K562 (cell line): ENCODE results near the gene PDE6G. TPM values are rescaled to one million over a fixed set of nuclear protein-coding genes. Genes with fewer than 3 reads are reported as not detected.

Experiments used
- ASH1L ChIP-seq: fragments of 450-650 bp; IDR thresholded peaks from 2 replicates; pipeline ENCODE4 v1.6.1; 2018; ENCODE audit warnings: borderline replicate concordance, mild to moderate bottlenecking, low read depth; ENCODE audit not compliant: partially characterized antibody
- CHCHD3 ChIP-seq: fragments of 250-450 bp; sonication (Bioruptor Pico); IDR thresholded peaks from 2 replicates; pipeline ENCODE4 v2.1.2; 2022; ENCODE audit warnings: mild to moderate bottlenecking
- FOXP1 ChIP-seq: sonication (generic); formaldehyde crosslinking; IDR thresholded peaks from 2 replicates; pipeline ENCODE4 v1.8.0; 2022; ENCODE audit warnings: mild to moderate bottlenecking, missing genetic modification reagents
- HMG20A ChIP-seq: fragments of 450-650 bp; formaldehyde crosslinking; conservative IDR thresholded peaks from 2 replicates; pipeline ENCODE4 v1.4.0; 2020; ENCODE audit warnings: mild to moderate bottlenecking, mixed read lengths
- HMG20B ChIP-seq: fragments of 250-450 bp; sonication (Bioruptor Pico); IDR thresholded peaks from 2 replicates; pipeline ENCODE4 v1.5.0; 2021; ENCODE audit warnings: mild to moderate bottlenecking
- KAT8 ChIP-seq: fragments of 450-650 bp; IDR thresholded peaks from 2 replicates; pipeline ENCODE4 v1.6.1; 2016; ENCODE audit warnings: low read depth, mild to moderate bottlenecking
- PRMT5 ChIP-seq: sonication (generic); formaldehyde crosslinking; IDR thresholded peaks from 2 replicates; pipeline ENCODE4 v1.5.0; 2020; ENCODE audit warnings: missing genetic modification reagents
- RUNX1 ChIP-seq: sonication (generic); IDR thresholded peaks from 2 replicates; pipeline ENCODE4 v1.6.1; 2016; ENCODE audit warnings: antibody characterized with exemption, low read depth
- SAFB2 ChIP-seq: fragments of 200-400 bp; formaldehyde crosslinking; IDR thresholded peaks from 2 replicates; pipeline ENCODE4 v1.6.1; 2018; ENCODE audit warnings: borderline replicate concordance, low read length, low read depth, moderate library complexity; ENCODE audit not compliant: severe bottlenecking
- SP1 ChIP-seq: sonication (generic); formaldehyde crosslinking; IDR thresholded peaks from 2 replicates; pipeline ENCODE4 v1.8.1; 2022; ENCODE audit warnings: mild to moderate bottlenecking, missing genetic modification reagents
- ZBTB1 ChIP-seq: sonication (generic); formaldehyde crosslinking; IDR thresholded peaks from 2 replicates; pipeline ENCODE4 v1.8.1; 2023; ENCODE audit warnings: missing genetic modification reagents, low read depth, mild to moderate bottlenecking, borderline replicate concordance
- ZC3H4 ChIP-seq: sonication (generic); formaldehyde crosslinking; IDR thresholded peaks from 2 replicates; pipeline ENCODE4 v1.9.0; 2021; ENCODE audit warnings: missing genetic modification reagents, borderline replicate concordance
- ZFX ChIP-seq: sonication (generic); formaldehyde crosslinking; IDR thresholded peaks from 2 replicates; pipeline ENCODE4 v1.8.0; 2022; ENCODE audit warnings: mild to moderate bottlenecking, missing genetic modification reagents, moderate library complexity
- polyA plus RNA-seq, 8 experiments: library from polyadenylated mRNA; depleted of rRNA in 4 of 8; stranded (reverse) in 5 of 8; unstranded in 3 of 8; fragments of >200 nt; fragmentation: Nextera tagmentation in 2 of 8; fragmentation: Illumina TruSeq in 1 of 8; extraction: Ambion mirVana in 2 of 8; extraction: Trizol in 1 of 8; gene quantifications; 2 replicates each; pipeline versions ENCODE4 v1.2.1 to v1.2.3, GENCODE V29; 2011 to 2014; ENCODE audit warnings: inconsistent platforms in 1 of 8, missing spikeins in 1 of 8
- total RNA-seq, 7 experiments: library from RNA; depleted of rRNA in 6 of 7; stranded (reverse); fragments of >200 nt in 6 of 7; fragmentation: Illumina TruSeq in 2 of 7; extraction: Trizol in 2 of 7; gene quantifications; 2 replicates each; pipeline versions ENCODE4 v1.2.1 to v1.2.3, GENCODE V29; 2011 to 2021; ENCODE audit warnings: low replicate concordance in 1 of 7
- TF ChIP-seq, protein P1 (sequence below): fragments of 450-650 bp; IDR thresholded peaks from 2 replicates; pipeline ENCODE4 v1.6.1; 2016; ENCODE audit warnings: antibody characterized with exemption
- TF ChIP-seq, protein P2 (sequence below), 3 experiments: IDR thresholded peaks in 2 of 3; conservative IDR thresholded peaks in 1 of 3; 2 replicates each; pipeline ENCODE4 v1.5.1; 2011 to 2012; ENCODE audit warnings: low read length in 3 of 3, mild to moderate bottlenecking in 3 of 3, control low read depth in 2 of 3, improper control_type of control experiment in 1 of 3, inconsistent platforms in 1 of 3, low read depth in 1 of 3, mixed read lengths in 1 of 3, moderate library complexity in 1 of 3; ENCODE audit not compliant: insufficient read depth in 2 of 3
- TF ChIP-seq, protein P3 (sequence below): sonication (generic); formaldehyde crosslinking; IDR thresholded peaks from 2 replicates; pipeline ENCODE4 v1.8.0; 2022; ENCODE audit warnings: missing genetic modification reagents, mild to moderate bottlenecking, moderate library complexity, borderline replicate concordance
- TF ChIP-seq, protein P4 (sequence below): fragments of 450-650 bp; IDR thresholded peaks from one replicate; pipeline ENCODE4 v1.6.1; 2018; ENCODE audit warnings: mild to moderate bottlenecking, moderate library complexity; ENCODE audit not compliant: partially characterized antibody

PDE6G gene
- total and polyA plus RNA-seq, 9 of the 15 experiments (the other 6 are each of a cell fraction or from before 2014, with no cell fraction given), result 0.14 to 0.59 TPM; not detected in 7

DNA sequence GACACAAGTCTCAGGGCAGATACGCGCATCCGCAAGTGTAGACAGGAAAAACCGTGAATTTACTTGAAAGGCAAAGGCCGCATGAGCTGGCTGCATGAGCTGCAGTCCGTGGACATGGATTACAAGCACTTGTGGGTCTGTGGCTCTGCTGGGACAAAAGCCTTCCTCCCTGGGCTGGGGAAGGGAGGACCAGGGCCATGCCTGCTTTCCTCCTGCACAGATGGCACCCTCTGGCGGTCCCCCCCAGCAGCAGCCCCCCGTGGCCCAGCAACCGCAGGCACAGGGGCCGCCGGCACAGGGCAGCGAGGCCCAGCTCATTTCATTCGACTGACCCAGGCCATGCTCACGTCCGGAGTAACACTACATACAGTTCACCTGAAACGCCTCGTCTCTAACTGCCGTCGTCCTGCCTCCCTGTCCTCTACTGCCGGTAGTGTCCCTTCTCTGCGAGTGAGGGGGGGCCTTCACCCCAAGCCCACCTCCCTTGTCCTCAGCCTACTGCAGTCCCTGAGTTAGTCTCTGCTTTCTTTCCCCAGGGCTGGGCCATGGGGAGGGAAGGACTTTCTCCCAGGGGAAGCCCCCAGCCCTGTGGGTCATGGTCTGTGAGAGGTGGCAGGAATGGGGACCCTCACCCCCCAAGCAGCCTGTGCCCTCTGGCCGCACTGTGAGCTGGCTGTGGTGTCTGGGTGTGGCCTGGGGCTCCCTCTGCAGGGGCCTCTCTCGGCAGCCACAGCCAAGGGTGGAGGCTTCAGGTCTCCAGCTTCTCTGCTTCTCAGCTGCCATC, 45.1 kb upstream of the PDE6G start (continued):
- TF ChIP-seq HMG20A, result no peak
- TF ChIP-seq, protein P1, sequence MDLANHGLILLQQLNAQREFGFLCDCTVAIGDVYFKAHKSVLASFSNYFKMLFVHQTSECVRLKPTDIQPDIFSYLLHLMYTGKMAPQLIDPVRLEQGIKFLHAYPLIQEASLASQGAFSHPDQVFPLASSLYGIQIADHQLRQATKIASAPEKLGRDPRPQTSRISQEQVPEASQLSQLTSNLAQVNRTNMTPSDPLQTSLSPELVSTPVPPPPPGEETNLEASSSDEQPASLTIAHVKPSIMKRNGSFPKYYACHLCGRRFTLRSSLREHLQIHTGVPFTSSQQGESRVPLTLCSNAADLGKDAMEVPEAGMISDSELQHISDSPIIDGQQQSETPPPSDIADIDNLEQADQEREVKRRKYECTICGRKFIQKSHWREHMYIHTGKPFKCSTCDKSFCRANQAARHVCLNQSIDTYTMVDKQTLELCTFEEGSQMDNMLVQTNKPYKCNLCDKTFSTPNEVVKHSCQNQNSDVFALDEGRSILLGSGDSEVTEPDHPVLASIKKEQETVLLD, result peak; percentile 31; the same call in 1 of the 2 replicates
- TF ChIP-seq, protein P2, sequence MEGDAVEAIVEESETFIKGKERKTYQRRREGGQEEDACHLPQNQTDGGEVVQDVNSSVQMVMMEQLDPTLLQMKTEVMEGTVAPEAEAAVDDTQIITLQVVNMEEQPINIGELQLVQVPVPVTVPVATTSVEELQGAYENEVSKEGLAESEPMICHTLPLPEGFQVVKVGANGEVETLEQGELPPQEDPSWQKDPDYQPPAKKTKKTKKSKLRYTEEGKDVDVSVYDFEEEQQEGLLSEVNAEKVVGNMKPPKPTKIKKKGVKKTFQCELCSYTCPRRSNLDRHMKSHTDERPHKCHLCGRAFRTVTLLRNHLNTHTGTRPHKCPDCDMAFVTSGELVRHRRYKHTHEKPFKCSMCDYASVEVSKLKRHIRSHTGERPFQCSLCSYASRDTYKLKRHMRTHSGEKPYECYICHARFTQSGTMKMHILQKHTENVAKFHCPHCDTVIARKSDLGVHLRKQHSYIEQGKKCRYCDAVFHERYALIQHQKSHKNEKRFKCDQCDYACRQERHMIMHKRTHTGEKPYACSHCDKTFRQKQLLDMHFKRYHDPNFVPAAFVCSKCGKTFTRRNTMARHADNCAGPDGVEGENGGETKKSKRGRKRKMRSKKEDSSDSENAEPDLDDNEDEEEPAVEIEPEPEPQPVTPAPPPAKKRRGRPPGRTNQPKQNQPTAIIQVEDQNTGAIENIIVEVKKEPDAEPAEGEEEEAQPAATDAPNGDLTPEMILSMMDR (IDR thresholded peaks at IDR 0.05 in 2 of 3, conservative IDR thresholded peaks at IDR 0.05 in 1 of 3; ENCODE audit: insufficient read depth in 2 of 3, low read depth in 1 of 3, low read length in 3 of 3), result peak; percentile 33 to 51 (median 47); a peak in 4 of 6 replicates
- TF ChIP-seq, protein P3, sequence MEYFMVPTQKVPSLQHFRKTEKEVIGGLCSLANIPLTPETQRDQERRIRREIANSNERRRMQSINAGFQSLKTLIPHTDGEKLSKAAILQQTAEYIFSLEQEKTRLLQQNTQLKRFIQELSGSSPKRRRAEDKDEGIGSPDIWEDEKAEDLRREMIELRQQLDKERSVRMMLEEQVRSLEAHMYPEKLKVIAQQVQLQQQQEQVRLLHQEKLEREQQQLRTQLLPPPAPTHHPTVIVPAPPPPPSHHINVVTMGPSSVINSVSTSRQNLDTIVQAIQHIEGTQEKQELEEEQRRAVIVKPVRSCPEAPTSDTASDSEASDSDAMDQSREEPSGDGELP (CRISPR knock-in tag), result 0 out of 2 replicates have a peak, but pooled peaks have one; percentile 24
- no peak for TF ChIP-seq SP1 (CRISPR knock-in tag)
- TF ChIP-seq HMG20B (CRISPR knock-in tag), result no peak
- no peak for TF ChIP-seq PRMT5 (CRISPR knock-in tag)
- no peak for TF ChIP-seq ASH1L
- peak; percentile 41; the same call in 1 of the 2 replicates for TF ChIP-seq ZFX (CRISPR knock-in tag)
- 0 out of 2 replicates have a peak, but pooled peaks have one; percentile 58 for TF ChIP-seq RUNX1
- TF ChIP-seq ZBTB1 (CRISPR knock-in tag), result 0 out of 2 replicates have a peak, but pooled peaks have one; percentile 38
- TF ChIP-seq FOXP1 (CRISPR knock-in tag), result no peak
- TF ChIP-seq KAT8, result no peak
- no peak for TF ChIP-seq CHCHD3 (CRISPR knock-in tag)
- TF ChIP-seq SAFB2, result no peak
- TF ChIP-seq, protein P4, sequence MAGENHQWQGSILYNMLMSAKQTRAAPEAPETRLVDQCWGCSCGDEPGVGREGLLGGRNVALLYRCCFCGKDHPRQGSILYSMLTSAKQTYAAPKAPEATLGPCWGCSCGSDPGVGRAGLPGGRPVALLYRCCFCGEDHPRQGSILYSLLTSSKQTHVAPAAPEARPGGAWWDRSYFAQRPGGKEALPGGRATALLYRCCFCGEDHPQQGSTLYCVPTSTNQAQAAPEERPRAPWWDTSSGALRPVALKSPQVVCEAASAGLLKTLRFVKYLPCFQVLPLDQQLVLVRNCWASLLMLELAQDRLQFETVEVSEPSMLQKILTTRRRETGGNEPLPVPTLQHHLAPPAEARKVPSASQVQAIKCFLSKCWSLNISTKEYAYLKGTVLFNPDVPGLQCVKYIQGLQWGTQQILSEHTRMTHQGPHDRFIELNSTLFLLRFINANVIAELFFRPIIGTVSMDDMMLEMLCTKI, result no peak
- TF ChIP-seq ZC3H4 (CRISPR knock-in tag), result peak; percentile 62; the same call in 1 of the 2 replicates
